Stimulated activated CD4-positive, alpha-beta T cell treated with anti-CD3 and anti-CD28 coated beads, Interleukin-2, amount 100 ng/mL, for 4 hours (primary cell): Measurements from ENCODE around the gene RBM18.

Experiments
- DNase-seq: peaks from one replicate; pipeline ENCODE4 v3.0.0-alpha.2; 2020; ENCODE audit warnings: low read depth

RBM18 gene

GRCh38 chr9:122204055-122204454, 60.6 kb downstream of the RBM18 start:
- DNase-seq = no peak

GRCh38 chr9:122202111-122202510, 62.5 kb downstream of the RBM18 start:
- no peak for DNase-seq

GRCh38 chr9:122201641-122202040, 63.0 kb downstream of the RBM18 start:
- no peak for DNase-seq

GRCh38 chr9:122200960-122201595, 63.6 kb downstream of the RBM18 start:
- DNase-seq = no peak

- no peak for DNase-seq
Observed at GRCh38 chr9:122197882-122198281, 66.8 kb downstream of the RBM18 start.

- DNase-seq = no peak
Observed at GRCh38 chr9:122197426-122197825, 67.2 kb downstream of the RBM18 start.

- no peak for DNase-seq
Observed at GRCh38 chr9:122195875-122196274, 68.8 kb downstream of the RBM18 start.

GRCh38 chr9:122193651-122194050, 71.0 kb downstream of the RBM18 start:
- no peak for DNase-seq

GRCh38 chr9:122192914-122193525, 71.6 kb downstream of the RBM18 start:
- no peak for DNase-seq

- no peak for DNase-seq
Observed at GRCh38 chr9:122192261-122192875, 72.3 kb downstream of the RBM18 start.

GRCh38 chr9:122191584-122191983, 73.1 kb downstream of the RBM18 start:
- no peak for DNase-seq

- no peak for DNase-seq
Observed at GRCh38 chr9:122190597-122191381, 73.9 kb downstream of the RBM18 start.

GRCh38 chr9:122188369-122188768, 76.3 kb downstream of the RBM18 start:
- no peak for DNase-seq
